ENCODE measurements around the gene ZBTB8B. TPM values are rescaled to one million over a fixed set of nuclear protein-coding genes. Genes with fewer than 3 reads are reported as not detected.
A peak's percentile ranks its signal among the peaks of the same experiment; 100 is the strongest.

The ZBTB8B gene
- total RNA-seq, 1 experiment from 2014 or later, result 0.08 TPM

DNA sequence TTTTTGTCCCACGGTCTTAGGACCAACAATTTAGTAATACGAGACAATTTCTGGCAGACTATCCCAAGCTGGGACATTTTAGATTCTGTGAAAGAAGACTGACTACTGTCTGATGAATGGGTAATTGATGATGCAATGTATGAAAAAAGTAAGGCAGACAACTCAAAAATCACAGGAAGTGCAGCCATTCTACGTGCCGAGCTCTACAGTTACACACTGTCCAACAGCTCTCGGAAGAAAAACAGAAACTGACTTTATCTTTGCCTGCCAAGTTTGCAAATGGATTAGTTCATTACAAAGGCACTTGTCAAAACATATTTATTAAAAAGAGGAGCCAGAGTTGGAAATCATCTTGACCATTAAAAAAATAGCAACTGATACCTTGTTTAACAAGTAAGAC lies 31.3 kb downstream of the ZBTB8B start:
- in situ Hi-C loops (cut with HindIII; ENCODE audit: low pct_unique_long_range_greater_than_20kb, low sequenced_read_pairs) (no loop called here), intact Hi-C loops (cut with micrococcal nuclease; ENCODE audit: unreplicated experiment) (no loop called here)
- Histone ChIP-seq H3K4me3 (ENCODE audit: low read depth in 2 of 2, low read length in 2 of 2) (no peak overlapping the region), H3K36me3 (ENCODE audit: control insufficient read depth, insufficient read depth, low read length) (no peaks in the 10 kb centered on the region), H3K27ac (ENCODE audit: low read length) (no peak overlapping the region), H3K9me3 (ENCODE audit: control insufficient read depth, insufficient read depth, low read depth, low read length) (no peaks in the 10 kb centered on the region), H3K27me3 (ENCODE audit: control insufficient read depth, insufficient read depth, low read length) (no peaks in the 10 kb centered on the region), H3K4me1 (ENCODE audit: control insufficient read depth, insufficient read depth, low read length) (no peaks in the 10 kb centered on the region; the same call in 1 of the 2 replicates)
- CTCF ChIA-PET, result interaction anchor here (0.5 kb wide), 1 partner anchor 484 kb away, joined by 3 read pairs; no protein-coding TSS in a partner anchor
- POLR2A ChIA-PET, result no interaction called here
- BruUV-seq (replicated peaks), result no TSS peak
- no peak for ATAC-seq
- TF ChIP-seq TCF7L2 (IDR thresholded peaks at IDR 0.05; ENCODE audit: low read depth, low read length), result no peak
- no peak for TF ChIP-seq SIN3A (IDR thresholded peaks at IDR 0.05; ENCODE audit: borderline replicate concordance, insufficient read depth, low read depth, low read length)
- no peak for TF ChIP-seq POLR2AphosphoS5 (IDR thresholded peaks at IDR 0.05; ENCODE audit: low read depth, low read length)
- no peak for DNase-seq (ENCODE audit: low read depth, low spot score)

- H3K9me3 ChIP-seq (ENCODE audit: control insufficient read depth, insufficient read depth, low read depth, low read length), result no peaks in the 10 kb centered on the region
- in situ Hi-C loops (cut with HindIII; ENCODE audit: low pct_unique_long_range_greater_than_20kb, low sequenced_read_pairs), result no loop called here
- H3K4me1 ChIP-seq (ENCODE audit: control insufficient read depth, insufficient read depth, low read length), result no peaks in the 10 kb centered on the region; the same call in 1 of the 2 replicates
- no peaks in the 10 kb centered on the region for H3K36me3 ChIP-seq (ENCODE audit: control insufficient read depth, insufficient read depth, low read length)
- no peaks in the 10 kb centered on the region for H3K27me3 ChIP-seq (ENCODE audit: control insufficient read depth, insufficient read depth, low read length)
- H3K27ac ChIP-seq (ENCODE audit: low read length), result no peak overlapping the region
- H3K4me3 ChIP-seq (ENCODE audit: low read depth in 2 of 2, low read length in 2 of 2), result no peak overlapping the region
- DNase-seq (ENCODE audit: low read depth, low spot score) (no peak), ATAC-seq (no peak)
- TF ChIP-seq REST (IDR thresholded peaks at IDR 0.05; ENCODE audit: insufficient read depth in 1 of 2, low read depth in 2 of 2, low read length in 1 of 2), result no peak
- TF ChIP-seq, protein P1, sequence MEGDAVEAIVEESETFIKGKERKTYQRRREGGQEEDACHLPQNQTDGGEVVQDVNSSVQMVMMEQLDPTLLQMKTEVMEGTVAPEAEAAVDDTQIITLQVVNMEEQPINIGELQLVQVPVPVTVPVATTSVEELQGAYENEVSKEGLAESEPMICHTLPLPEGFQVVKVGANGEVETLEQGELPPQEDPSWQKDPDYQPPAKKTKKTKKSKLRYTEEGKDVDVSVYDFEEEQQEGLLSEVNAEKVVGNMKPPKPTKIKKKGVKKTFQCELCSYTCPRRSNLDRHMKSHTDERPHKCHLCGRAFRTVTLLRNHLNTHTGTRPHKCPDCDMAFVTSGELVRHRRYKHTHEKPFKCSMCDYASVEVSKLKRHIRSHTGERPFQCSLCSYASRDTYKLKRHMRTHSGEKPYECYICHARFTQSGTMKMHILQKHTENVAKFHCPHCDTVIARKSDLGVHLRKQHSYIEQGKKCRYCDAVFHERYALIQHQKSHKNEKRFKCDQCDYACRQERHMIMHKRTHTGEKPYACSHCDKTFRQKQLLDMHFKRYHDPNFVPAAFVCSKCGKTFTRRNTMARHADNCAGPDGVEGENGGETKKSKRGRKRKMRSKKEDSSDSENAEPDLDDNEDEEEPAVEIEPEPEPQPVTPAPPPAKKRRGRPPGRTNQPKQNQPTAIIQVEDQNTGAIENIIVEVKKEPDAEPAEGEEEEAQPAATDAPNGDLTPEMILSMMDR (IDR thresholded peaks at IDR 0.05), result no peak
- TF ChIP-seq POLR2AphosphoS5 (IDR thresholded peaks at IDR 0.05; ENCODE audit: low read depth, low read length), result no peak
- no peak for TF ChIP-seq TCF7L2 (IDR thresholded peaks at IDR 0.05; ENCODE audit: low read depth, low read length)
- TF ChIP-seq SIN3A (IDR thresholded peaks at IDR 0.05; ENCODE audit: borderline replicate concordance, insufficient read depth, low read depth, low read length), result no peak
- BruUV-seq (replicated peaks), result no TSS peak
- intact Hi-C loops (cut with micrococcal nuclease; ENCODE audit: unreplicated experiment), result no loop called here
- ChIA-PET CTCF (no interaction called here), POLR2A (no interaction called here)
Measured at GRCh38 chr1:32498751-32499150, 33.9 kb downstream of the ZBTB8B start.

- ATAC-seq, result peak; percentile 96
- no peak for TF ChIP-seq REST (IDR thresholded peaks at IDR 0.05; ENCODE audit: insufficient read depth in 1 of 2, low read depth in 2 of 2, low read length in 1 of 2)
- TF ChIP-seq, protein P1 (IDR thresholded peaks at IDR 0.05), result no peak; the same call in 1 of the 2 replicates
- no peak for TF ChIP-seq TCF7L2 (IDR thresholded peaks at IDR 0.05; ENCODE audit: low read depth, low read length)
- TF ChIP-seq SIN3A (IDR thresholded peaks at IDR 0.05; ENCODE audit: borderline replicate concordance, insufficient read depth, low read depth, low read length), result peak; percentile 56; the same call in 1 of the 2 replicates
- peak; percentile 40; the same call in 1 of the 2 replicates for TF ChIP-seq POLR2AphosphoS5 (IDR thresholded peaks at IDR 0.05; ENCODE audit: low read depth, low read length)
- H3K9me3 ChIP-seq (ENCODE audit: control insufficient read depth, insufficient read depth, low read depth, low read length), result no peaks in the 10 kb centered on the region
- BruUV-seq (replicated peaks), result no TSS peak
- H3K27me3 ChIP-seq (ENCODE audit: control insufficient read depth, insufficient read depth, low read length), result no peaks in the 10 kb centered on the region
- no peak for DNase-seq (ENCODE audit: low read depth, low spot score)
- ChIA-PET POLR2A (no interaction called here), CTCF (interaction anchor here (0.6 kb wide), 1 partner anchor 427 kb away, joined by 3 read pairs; no protein-coding TSS in a partner anchor)
- H3K36me3 ChIP-seq (ENCODE audit: control insufficient read depth, insufficient read depth, low read length), result no peaks in the 10 kb centered on the region
- in situ Hi-C loops (cut with HindIII; ENCODE audit: low pct_unique_long_range_greater_than_20kb, low sequenced_read_pairs) (no loop called here), intact Hi-C loops (cut with micrococcal nuclease; ENCODE audit: unreplicated experiment) (no loop called here)
- peak overlapping the region; percentile 48 to 79 for H3K4me3 ChIP-seq (ENCODE audit: low read depth in 2 of 2, low read length in 2 of 2)
- peak overlapping the region; percentile 71 for H3K27ac ChIP-seq (ENCODE audit: low read length)
- no peaks in the 10 kb centered on the region; the same call in 1 of the 2 replicates for H3K4me1 ChIP-seq (ENCODE audit: control insufficient read depth, insufficient read depth, low read length)
Measured at GRCh38 chr1:32500387-32501209, 35.7 kb downstream of the ZBTB8B start.

All from Panc1 (cell line).